MG63 (cell line): ENCODE data around the gene CRB1. TPM values are rescaled to one million over a fixed set of nuclear protein-coding genes. Genes with fewer than 3 reads are reported as not detected.

Source experiments
- DNase-seq: peaks from one replicate; pipeline ENCODE4 v3.0.0-alpha.2; 2020
- H3K27me3 ChIP-seq: fragments of 250-450 bp; sonication (Bioruptor Pico); 2 replicates; pipeline ENCODE4 v1.5.1; 2020; ENCODE audit warnings: mild to moderate bottlenecking, moderate library complexity
- H3K36me3 ChIP-seq: fragments of 250-450 bp; sonication (Bioruptor Pico); 2 replicates; pipeline ENCODE4 v1.5.1; 2020; ENCODE audit warnings: mild to moderate bottlenecking, moderate library complexity
- H3K4me3 ChIP-seq: fragments of 250-450 bp; sonication (Bioruptor Pico); 2 replicates; pipeline ENCODE4 v1.5.1; 2020; ENCODE audit warnings: mild to moderate bottlenecking, moderate library complexity
- H3K9me3 ChIP-seq: fragments of 250-450 bp; sonication (Bioruptor Pico); 2 replicates; pipeline ENCODE4 v1.5.1; 2020; ENCODE audit warnings: mild to moderate bottlenecking, moderate library complexity
- total RNA-seq: library from RNA; depleted of rRNA; stranded (reverse); fragments of >200 nt; shearing (Covaris generic); gene quantifications from 2 replicates; pipeline ENCODE4 v1.2.3, GENCODE V29; 2014; ENCODE audit warnings: low replicate concordance; rRNA removed

CRB1 gene
- total RNA-seq, 1 experiment from 2014 or later: 0.36 TPM

DNA sequence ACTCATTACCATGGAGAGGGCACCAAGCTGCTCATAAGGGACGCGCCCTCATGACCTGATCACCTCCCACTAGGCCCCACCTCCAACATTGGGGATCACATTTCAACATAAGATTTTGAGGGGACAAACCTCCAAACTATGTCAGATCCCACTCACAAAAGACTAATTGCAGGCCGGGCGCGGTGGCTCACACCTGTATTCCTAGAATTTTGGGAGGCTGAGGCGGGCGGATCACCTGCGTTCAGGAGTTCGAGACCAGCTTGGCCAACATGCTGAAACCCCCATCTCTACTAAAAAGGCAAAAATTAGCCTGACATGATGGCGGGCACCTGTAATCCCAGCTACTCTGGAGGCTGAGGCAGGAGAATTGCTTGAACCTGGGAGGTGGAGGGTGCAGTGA, 228.7 kb downstream of the CRB1 start:
- no peaks in the 10 kb centered on the region for H3K9me3 ChIP-seq
- H3K27me3 ChIP-seq: no peaks in the 10 kb centered on the region
- H3K4me3 ChIP-seq: no peak overlapping the region
- no peaks in the 10 kb centered on the region for H3K36me3 ChIP-seq
- DNase-seq: no peak

DNA sequence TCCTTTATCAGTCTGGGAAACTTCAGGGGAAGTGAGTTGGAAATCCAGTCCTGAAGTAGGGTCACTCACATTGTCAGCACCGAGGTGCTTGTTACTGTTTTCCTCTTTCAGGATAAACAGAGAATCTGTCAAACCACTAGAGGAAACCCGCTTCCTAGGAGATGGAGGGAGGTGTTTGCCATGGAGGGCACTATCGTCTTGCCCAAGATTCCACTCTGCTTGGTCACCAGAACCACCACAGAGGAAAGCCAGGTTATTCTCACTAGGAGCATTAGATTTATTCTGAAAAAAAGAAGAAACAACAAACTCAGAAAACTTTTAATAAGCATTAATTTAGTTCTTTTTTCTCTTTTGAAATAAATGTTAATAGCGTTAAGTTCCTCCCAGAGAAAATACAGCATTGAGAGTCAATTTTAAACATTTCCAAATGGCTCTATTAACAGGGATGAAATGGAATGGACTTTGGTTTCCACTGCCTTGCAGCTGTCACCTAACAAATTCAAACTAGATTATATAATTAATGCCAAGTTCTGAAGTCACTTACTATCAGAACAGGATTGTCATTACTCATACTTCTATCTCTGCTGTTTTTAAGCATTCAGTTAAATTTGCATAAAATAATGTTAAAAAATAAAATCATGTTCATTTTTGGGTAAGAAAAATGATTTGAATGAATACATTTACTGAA, 242.8 kb downstream of the CRB1 start:
- Histone ChIP-seq H3K4me3 (no peak overlapping the region), H3K9me3 (no peaks in the 10 kb centered on the region), H3K36me3 (no peaks in the 10 kb centered on the region; the same call in 1 of the 2 replicates), H3K27me3 (no peaks in the 10 kb centered on the region)
- DNase-seq: no peak

DNA sequence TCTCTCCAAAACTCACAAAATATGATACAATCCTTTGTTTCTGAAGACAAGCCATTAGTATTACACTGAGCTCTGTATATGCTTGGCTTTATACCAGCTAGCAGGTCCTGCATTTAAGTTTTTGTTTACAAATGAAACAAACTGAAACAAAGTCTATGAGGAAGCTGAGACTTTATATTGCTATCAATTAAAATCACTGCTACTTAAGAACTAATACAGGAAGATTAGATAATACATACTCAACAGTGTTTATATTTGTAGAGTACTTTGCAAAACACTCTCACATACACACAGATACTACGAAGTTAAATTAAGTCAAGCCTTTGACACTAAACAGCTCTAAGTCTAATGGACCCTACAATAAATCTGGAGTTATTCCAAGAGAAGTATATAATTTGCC, 247.4 kb downstream of the CRB1 start:
- no peak for DNase-seq
- Histone ChIP-seq H3K4me3 (no peak overlapping the region), H3K36me3 (no peaks in the 10 kb centered on the region; the same call in 1 of the 2 replicates), H3K9me3 (no peaks in the 10 kb centered on the region), H3K27me3 (no peaks in the 10 kb centered on the region)

DNA sequence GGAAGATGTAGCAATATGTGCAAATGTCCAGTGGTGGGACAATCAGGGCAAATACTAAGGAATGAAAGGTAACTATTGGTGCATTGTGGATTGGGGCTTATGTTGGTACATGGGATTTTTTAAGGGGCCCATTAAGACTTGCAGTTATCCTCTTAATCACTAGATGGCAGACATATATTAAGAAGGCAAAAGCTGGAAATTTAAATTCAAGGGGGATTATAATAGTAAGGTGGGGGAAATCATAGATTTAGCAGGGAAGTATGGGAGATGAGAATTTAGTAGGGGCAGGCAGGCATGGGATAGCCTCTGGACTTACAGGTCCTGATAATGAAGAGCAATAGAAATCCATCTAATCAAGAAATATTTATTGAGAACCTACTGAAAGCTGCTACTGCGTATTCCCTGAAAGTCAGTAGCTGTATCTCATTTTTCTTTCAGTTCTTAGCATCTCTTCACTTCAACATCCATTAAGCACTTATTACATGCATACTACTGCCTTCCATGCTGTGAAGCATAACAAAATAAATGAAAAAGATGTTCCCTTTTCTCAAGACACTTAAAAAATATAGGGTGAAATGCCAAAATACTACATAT, 251.8 kb downstream of the CRB1 start:
- H3K9me3 ChIP-seq: no peaks in the 10 kb centered on the region
- H3K27me3 ChIP-seq: no peaks in the 10 kb centered on the region
- H3K36me3 ChIP-seq: no peaks in the 10 kb centered on the region
- no peak overlapping the region for H3K4me3 ChIP-seq
- no peak for DNase-seq

DNA sequence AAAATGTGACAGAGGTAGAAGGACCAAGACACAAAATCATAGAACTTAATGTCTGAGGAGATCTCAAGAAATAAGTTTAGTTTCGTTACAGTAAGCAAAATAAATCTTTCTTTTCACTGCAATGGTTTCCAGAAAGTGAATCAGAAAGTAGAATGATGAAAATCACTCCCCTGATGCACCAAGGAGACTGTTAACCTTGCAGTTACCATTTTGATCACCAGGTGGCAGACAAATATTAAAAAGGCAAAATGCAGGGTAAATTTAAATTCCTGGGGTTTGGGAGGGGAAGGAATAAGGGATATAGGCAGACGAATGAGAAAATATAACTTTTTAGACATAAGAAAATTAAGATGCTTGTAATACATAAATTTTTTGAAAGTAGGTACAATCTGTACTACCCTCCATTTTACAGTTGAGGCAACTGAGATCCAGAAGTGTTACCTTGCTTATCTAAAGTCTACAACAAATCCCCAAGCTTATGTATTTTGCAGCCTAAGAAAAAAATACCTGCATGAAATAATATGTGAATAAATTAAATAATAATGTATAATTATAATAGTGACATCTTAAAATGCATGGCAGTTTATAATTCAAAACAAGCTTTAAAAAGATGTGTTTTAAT, 253.2 kb downstream of the CRB1 start:
- H3K9me3 ChIP-seq: no peaks in the 10 kb centered on the region
- H3K4me3 ChIP-seq: no peak overlapping the region
- no peak for DNase-seq
- no peaks in the 10 kb centered on the region for H3K27me3 ChIP-seq
- no peaks in the 10 kb centered on the region for H3K36me3 ChIP-seq

DNA sequence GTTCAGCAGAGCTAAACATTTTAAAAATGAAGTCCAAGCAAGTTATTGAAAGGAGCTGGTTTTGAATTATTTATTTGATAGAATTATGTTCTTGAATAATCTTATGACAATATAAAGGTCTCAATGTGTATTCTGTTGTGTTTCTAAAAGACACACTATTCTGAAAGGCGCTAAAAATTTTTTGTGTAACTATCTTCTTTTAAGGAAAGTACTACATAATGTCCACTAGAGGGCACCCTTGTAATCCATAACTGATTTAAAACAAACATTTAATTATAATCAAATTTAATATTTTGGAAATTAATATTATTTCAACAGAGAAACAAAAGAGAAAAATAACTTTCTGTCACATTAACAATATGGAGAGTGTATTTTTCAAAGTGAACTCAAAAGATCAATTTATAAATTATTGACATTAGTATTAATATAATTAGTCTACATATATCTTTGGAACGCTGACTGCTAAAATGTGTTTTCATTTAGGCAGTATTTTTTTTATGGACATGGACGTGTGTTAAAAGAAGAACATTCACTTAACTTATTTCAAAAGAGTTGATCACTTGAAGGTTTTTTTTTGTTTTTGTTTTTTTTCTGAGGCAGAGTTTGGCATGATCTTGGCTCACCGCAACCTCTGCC, 258.8 kb downstream of the CRB1 start:
- Histone ChIP-seq H3K4me3 (no peak overlapping the region), H3K27me3 (no peaks in the 10 kb centered on the region), H3K9me3 (no peaks in the 10 kb centered on the region), H3K36me3 (no peaks in the 10 kb centered on the region)
- DNase-seq: no peak

Other genes with a start within 250 kb of the CRB1 start
- gene F13B, start 201.0 kb upstream of the CRB1 start, total RNA-seq: 1.3 TPM in 1 of 2 replicates, not detected in the other
- gene ASPM, start 121.6 kb upstream of the CRB1 start, total RNA-seq: 18.7 and 36.6 TPM in 2 replicates
- gene ZBTB41, start 67.0 kb upstream of the CRB1 start, total RNA-seq: 4.6 and 5.1 TPM in 2 replicates